ENCODE measurements around the gene WDR73.

DNA sequence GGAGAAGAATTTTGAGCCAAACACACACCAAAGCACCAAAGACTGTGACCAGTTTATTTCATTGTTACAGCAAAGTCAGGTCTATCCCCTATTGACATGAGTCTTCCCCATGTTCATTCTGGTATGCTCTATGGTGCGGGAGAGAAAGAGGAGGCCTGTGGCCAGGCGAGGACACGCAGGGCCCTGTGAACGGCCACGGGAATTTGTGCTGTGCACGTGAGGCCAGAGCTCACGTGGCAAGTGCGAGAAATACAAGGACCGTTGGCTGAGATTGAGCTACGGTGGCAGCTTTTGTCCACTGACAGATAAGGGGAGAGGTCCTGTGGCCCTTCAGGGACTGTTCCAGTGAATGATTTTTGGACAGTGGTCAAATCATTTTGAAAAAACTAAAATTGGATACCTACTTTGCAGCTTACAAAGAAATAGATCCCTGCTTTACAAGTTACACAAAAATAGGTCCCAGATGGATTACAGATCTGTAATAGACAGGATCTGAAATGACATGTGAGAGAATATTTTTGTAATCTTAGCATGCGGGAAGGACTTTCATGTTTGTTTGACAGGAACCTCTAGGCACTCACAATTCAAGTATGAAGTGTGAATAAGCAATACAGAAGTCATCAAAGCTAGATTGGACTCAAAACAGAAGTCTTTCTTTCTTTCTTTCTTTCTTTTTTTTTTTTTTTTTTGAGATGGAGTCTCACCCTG, 44.1 kb downstream of the WDR73 start:
- TF ChIP-seq, protein P1, sequence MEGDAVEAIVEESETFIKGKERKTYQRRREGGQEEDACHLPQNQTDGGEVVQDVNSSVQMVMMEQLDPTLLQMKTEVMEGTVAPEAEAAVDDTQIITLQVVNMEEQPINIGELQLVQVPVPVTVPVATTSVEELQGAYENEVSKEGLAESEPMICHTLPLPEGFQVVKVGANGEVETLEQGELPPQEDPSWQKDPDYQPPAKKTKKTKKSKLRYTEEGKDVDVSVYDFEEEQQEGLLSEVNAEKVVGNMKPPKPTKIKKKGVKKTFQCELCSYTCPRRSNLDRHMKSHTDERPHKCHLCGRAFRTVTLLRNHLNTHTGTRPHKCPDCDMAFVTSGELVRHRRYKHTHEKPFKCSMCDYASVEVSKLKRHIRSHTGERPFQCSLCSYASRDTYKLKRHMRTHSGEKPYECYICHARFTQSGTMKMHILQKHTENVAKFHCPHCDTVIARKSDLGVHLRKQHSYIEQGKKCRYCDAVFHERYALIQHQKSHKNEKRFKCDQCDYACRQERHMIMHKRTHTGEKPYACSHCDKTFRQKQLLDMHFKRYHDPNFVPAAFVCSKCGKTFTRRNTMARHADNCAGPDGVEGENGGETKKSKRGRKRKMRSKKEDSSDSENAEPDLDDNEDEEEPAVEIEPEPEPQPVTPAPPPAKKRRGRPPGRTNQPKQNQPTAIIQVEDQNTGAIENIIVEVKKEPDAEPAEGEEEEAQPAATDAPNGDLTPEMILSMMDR (conservative IDR thresholded peaks at IDR 0.05; ENCODE audit: low read depth, low read length), result no peak
- no peak for TF ChIP-seq EZH2 (IDR thresholded peaks at IDR 0.05; ENCODE audit: borderline replicate concordance, low read depth, low read length, poor library complexity, severe bottlenecking)
